ENCODE data around the gene FAM50B.
A peak's percentile ranks its signal among the peaks of the same experiment; 100 is the strongest.

GRCh38 chr6:3813150-3813780, 35.9 kb upstream of the FAM50B start:
- peak in 1 of 6 experiments; percentile 30 for TF ChIP-seq CTCF (IDR thresholded peaks at IDR 0.05)
- TF ChIP-seq EP300 (IDR thresholded peaks at IDR 0.05) = peak in 2 of 4 donors; percentile 63 to 75
